HepG2 (cell line): ENCODE results near the gene CPNE2. TPM values are rescaled to one million over a fixed set of nuclear protein-coding genes. Genes with fewer than 3 reads are reported as not detected.

Experiments
- ATAC-seq: fragments of 200-7000 bp; cut with Tn5 transposase; 3 replicates; pipeline ENCODE4 v1.9.1; 2020; ENCODE audit warnings: mild to moderate bottlenecking, moderate library complexity
- BruUV-seq: library from RNA; stranded (reverse); fragments of 400-500 nt; replicated peaks from 2 replicates; lab custom pipeline; 2021; lab: Mats Ljungman, UMichigan
- CTCF ChIA-PET: fragments of 300-600 bp; formaldehyde crosslinking; extraction: SDS; loops from one replicate; lab custom pipeline; 2021; ENCODE audit warnings: low total read pairs, inconsistent platforms, low intra/inter-chr PET ratio; lab: Yijun Ruan, JAX
- POLR2A ChIA-PET: fragments of 350-600 bp; sonication (Branson Sonifier 250); formaldehyde crosslinking; loops from one replicate; lab custom pipeline; 2020; ENCODE audit warnings: antibody characterized with exemption, inconsistent platforms; lab: Yijun Ruan, JAX
- DNase-seq: peaks from one replicate; pipeline ENCODE4 v3.0.0-alpha.2; 2015; ENCODE audit warnings: low spot score
- FAIRE-seq: peaks from 3 replicates; lab custom pipeline; 2011; peaks lifted over from hg19 to GRCh38; lab: Jason Lieb, UNC
- H2AFZ ChIP-seq: one replicate; pipeline ENCODE4 v1.6.1; 2011; ENCODE audit warnings: low read length, inconsistent platforms
- H3K27ac ChIP-seq: fragments of 300-600 bp; 3 replicates; pipeline ENCODE4 v1.8.0; 2011; ENCODE audit warnings: mixed run types, mild to moderate bottlenecking, mixed read lengths, low read length, inconsistent platforms; ENCODE audit not compliant: insufficient read depth; ENCODE audit errors: extremely low read length
- H3K27me3 ChIP-seq, 2 experiments: fragments of 200-600 bp in 1 of 2; 2 replicates in 1 of 2; 3 replicates in 1 of 2; pipeline versions ENCODE4 v1.6.0 to v1.8.0; 2011; ENCODE audit warnings: low read length in 2 of 2, mild to moderate bottlenecking in 2 of 2, moderate library complexity in 2 of 2, inconsistent platforms in 1 of 2; ENCODE audit not compliant: insufficient read depth in 2 of 2, control insufficient read depth in 1 of 2
- H3K36me3 ChIP-seq, 2 experiments: fragments of 200-600 bp in 1 of 2; replicated peaks in 1 of 2; 2 replicates in 1 of 2; 3 replicates in 1 of 2; pipeline versions ENCODE4 v1.5.1 to v1.8.0; 2011; ENCODE audit warnings: low read length in 2 of 2, inconsistent platforms in 1 of 2; ENCODE audit not compliant: insufficient read depth in 2 of 2, control insufficient read depth in 1 of 2
- H3K4me1 ChIP-seq: 2 replicates; pipeline ENCODE4 v1.5.1; 2012; ENCODE audit warnings: low read length, inconsistent platforms; ENCODE audit not compliant: insufficient read depth
- H3K4me2 ChIP-seq: 2 replicates; pipeline ENCODE4 v1.6.0; 2011; ENCODE audit warnings: low read depth, low read length, inconsistent platforms
- H3K4me3 ChIP-seq, 3 experiments: fragments of 200-600 bp in 1 of 3; sonication (generic), shearing (Covaris generic) in 1 of 3; replicated peaks in 1 of 3; 2 replicates each; pipeline ENCODE4 v1.5.1; 2011 to 2016; ENCODE audit warnings: low read length in 3 of 3, inconsistent platforms in 2 of 3, low read depth in 2 of 3, mild to moderate bottlenecking in 2 of 3, control low read depth in 1 of 3, mixed read lengths in 1 of 3; ENCODE audit not compliant: insufficient read depth in 1 of 3
- H3K79me2 ChIP-seq: one replicate; pipeline ENCODE4 v1.6.1; 2011; ENCODE audit warnings: low read length, inconsistent platforms; ENCODE audit not compliant: insufficient read depth
- H3K9ac ChIP-seq: 2 replicates; pipeline ENCODE4 v1.6.0; 2011; ENCODE audit warnings: mild to moderate bottlenecking, low read depth, low read length, inconsistent platforms; ENCODE audit not compliant: insufficient read depth
- H3K9me3 ChIP-seq: 2 replicates; pipeline ENCODE4 v1.5.1; 2012; ENCODE audit warnings: mild to moderate bottlenecking, low read length
- H4K20me1 ChIP-seq: 2 replicates; pipeline ENCODE4 v1.6.0; 2011; ENCODE audit warnings: inconsistent platforms, mild to moderate bottlenecking, low read length, moderate library complexity; ENCODE audit not compliant: insufficient read depth
- ERF ChIP-seq: IDR thresholded peaks from 2 replicates; pipeline ENCODE4 v1.6.1; 2018; ENCODE audit warnings: missing biosample characterization, missing genetic modification reagents
- HBP1 ChIP-seq: IDR thresholded peaks from 2 replicates; pipeline ENCODE4 v1.6.1; 2016; ENCODE audit warnings: low read depth, control low read depth
- MAFF ChIP-seq: IDR thresholded peaks from 2 replicates; pipeline ENCODE4 v1.6.1; 2011; ENCODE audit warnings: low read depth, low read length, improper control_type of control experiment
- MAFK ChIP-seq, 2 experiments: IDR thresholded peaks in 1 of 2; conservative IDR thresholded peaks in 1 of 2; 2 replicates each; pipeline ENCODE4 v1.6.1; 2011; ENCODE audit warnings: improper control_type of control experiment in 2 of 2, low read length in 2 of 2
- RBM22 ChIP-seq: fragments of 200-400 bp; formaldehyde crosslinking; optimal IDR thresholded peaks from 2 replicates; pipeline ENCODE3; 2017; ENCODE audit warnings: mild to moderate bottlenecking, low read length, moderate library complexity
- WIZ ChIP-seq: sonication (generic); formaldehyde crosslinking; IDR thresholded peaks from 2 replicates; pipeline ENCODE4 v1.5.1; 2020; ENCODE audit warnings: mild to moderate bottlenecking, missing genetic modification reagents
- ZFYVE20 ChIP-seq: sonication (generic); formaldehyde crosslinking; IDR thresholded peaks from 2 replicates; pipeline ENCODE4 v1.8.0; 2023; ENCODE audit warnings: low read depth, mild to moderate bottlenecking, moderate library complexity, missing genetic modification reagents, borderline replicate concordance
- WGBS: methylation state at CpG from one replicate; pipeline ENCODE4 v1.1.6; 2017; ENCODE audit warnings: low lambda C conversion rate; 5-methylcytosine and 5-hydroxymethylcytosine counted together
- in situ Hi-C: cut with HindIII; loops from 2 replicates; pipeline ENCODE4 v1.10.0; 2017; ENCODE audit warnings: low pct_unique_long_range_greater_than_20kb; ENCODE audit not compliant: extremely low pct_ligation_motif_present
- intact Hi-C: fragments of 100-400 bp; cut with micrococcal nuclease; formaldehyde crosslinking; loops from one replicate; pipeline ENCODE4 v1.10.0; 2022; ENCODE audit not compliant: unreplicated experiment
- polyA plus RNA-seq, 8 experiments: library from polyadenylated mRNA; depleted of rRNA in 3 of 8; stranded (reverse) in 7 of 8; unstranded in 1 of 8; fragments of >200 nt; fragmentation: Illumina TruSeq in 4 of 8; extraction: Trizol in 4 of 8; gene quantifications; 2 replicates each; pipeline versions ENCODE4 v1.2.1 to v1.2.3, GENCODE V29; 2011 to 2016; ENCODE audit warnings: low read depth in 4 of 8, missing spikeins in 1 of 8, mixed read lengths in 1 of 8; ENCODE audit not compliant: insufficient read depth in 1 of 8
- total RNA-seq, 5 experiments: library from RNA; depleted of rRNA; stranded (reverse); fragments of >200 nt; fragmentation: Illumina TruSeq; extraction: Trizol; gene quantifications; 2 replicates each; pipeline ENCODE4 v1.2.3, GENCODE V29; 2016; ENCODE audit warnings: low read depth in 1 of 5
- TF ChIP-seq, protein P1 (sequence below): sonication (generic); formaldehyde crosslinking; IDR thresholded peaks from 2 replicates; pipeline ENCODE4 v1.8.1; 2023; ENCODE audit warnings: mild to moderate bottlenecking, moderate library complexity, missing genetic modification reagents
- TF ChIP-seq, protein P2 (sequence below): sonication (generic); formaldehyde crosslinking; IDR thresholded peaks from 2 replicates; pipeline ENCODE4 v1.4.0; 2020; ENCODE audit warnings: missing genetic modification reagents, mild to moderate bottlenecking, borderline replicate concordance

The CPNE2 gene
- total and polyA plus RNA-seq, 2 of the 13 experiments (the other 11 are each of a cell fraction or from before 2014, with no cell fraction given) = 10.6 to 23.3 TPM

DNA sequence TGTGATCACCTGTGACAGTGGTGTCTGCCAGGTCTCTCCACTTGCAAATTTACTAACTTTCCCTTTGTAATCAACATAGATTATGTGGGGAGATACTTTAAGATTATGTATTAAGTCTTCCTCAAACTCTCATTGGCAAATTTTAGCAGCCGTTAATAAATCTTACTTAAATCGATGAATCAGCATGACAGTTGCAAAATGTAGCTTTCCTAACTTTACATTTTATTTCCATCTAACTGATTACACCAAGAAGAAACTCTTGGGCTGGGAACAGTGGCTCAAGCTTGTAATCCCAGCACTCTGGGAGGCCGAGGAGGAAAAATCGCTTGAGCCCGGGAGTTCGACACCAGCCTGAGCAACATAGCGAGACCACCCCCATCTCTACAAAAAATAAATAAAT lies 23.3 kb upstream of the CPNE2 start:
- Histone ChIP-seq H2AFZ (no peak overlapping the region), H3K4me3 (no peak overlapping the region), H4K20me1 (no peaks in the 10 kb centered on the region), H3K79me2 (no peaks in the 10 kb centered on the region), H3K36me3 (no peaks in the 10 kb centered on the region), H3K27ac (no peak overlapping the region), H3K4me2 (no peak overlapping the region), H3K9ac (no peak overlapping the region), H3K9me3 (no peaks in the 10 kb centered on the region), H3K27me3 (peaks cover 0 to 34% of the 10 kb centered on the region in 2 experiments; a peak in 4 of 5 replicates), H3K4me1 (no peaks in the 10 kb centered on the region)
- intact Hi-C loops = no loop called here
- no peak for DNase-seq
- no TSS peak for BruUV-seq
- CTCF ChIA-PET = no interaction called here
- ATAC-seq = no peak
- in situ Hi-C loops = no loop called here
- FAIRE-seq = no peak
- TF ChIP-seq MAFK (conservative IDR thresholded peaks at IDR 0.05 in 1 of 2, IDR thresholded peaks at IDR 0.05 in 1 of 2; ENCODE audit: low read length in 2 of 2) (peak; percentile 75 to 82), RBM22 (no peak), MAFF (peak; percentile 73), WIZ (CRISPR knock-in tag) (no peak), ZFYVE20 (no peak), HBP1 (CRISPR knock-in tag) (no peak), ERF (CRISPR knock-in tag) (no peak)
- TF ChIP-seq, protein P1, sequence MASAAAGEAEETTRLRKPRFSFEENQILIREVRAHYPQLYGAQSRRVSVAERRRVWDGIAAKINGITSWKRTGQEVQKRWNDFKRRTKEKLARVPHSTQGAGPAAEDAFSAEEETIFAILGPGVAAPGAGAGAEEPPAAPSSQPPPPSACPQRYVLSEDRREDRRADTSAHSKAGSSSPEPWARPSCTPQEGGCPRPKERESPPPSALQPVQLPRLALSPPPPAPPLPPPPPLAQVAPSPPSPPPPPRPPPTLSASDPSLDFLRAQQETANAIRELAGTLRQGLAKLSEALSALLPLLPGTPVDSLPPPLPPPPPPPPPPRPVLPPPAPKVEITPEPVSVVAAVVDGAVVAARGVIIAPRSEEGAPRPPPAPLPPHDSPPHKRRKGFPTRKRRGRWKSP (CRISPR knock-in tag) = no peak
- TF ChIP-seq, protein P2, sequence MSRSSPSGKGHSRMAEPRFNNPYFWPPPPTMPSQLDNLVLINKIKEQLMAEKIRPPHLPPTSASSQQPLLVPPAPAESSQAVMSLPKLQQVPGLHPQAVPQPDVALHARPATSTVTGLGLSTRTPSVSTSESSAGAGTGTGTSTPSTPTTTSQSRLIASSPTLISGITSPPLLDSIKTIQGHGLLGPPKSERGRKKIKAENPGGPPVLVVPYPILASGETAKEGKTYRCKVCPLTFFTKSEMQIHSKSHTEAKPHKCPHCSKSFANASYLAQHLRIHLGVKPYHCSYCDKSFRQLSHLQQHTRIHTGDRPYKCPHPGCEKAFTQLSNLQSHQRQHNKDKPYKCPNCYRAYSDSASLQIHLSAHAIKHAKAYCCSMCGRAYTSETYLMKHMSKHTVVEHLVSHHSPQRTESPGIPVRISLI (CRISPR knock-in tag) = no peak
- 66% methylated on average over 7 of the region's 7 CpGs for WGBS
- POLR2A ChIA-PET = no interaction called here
